Progenitor cell of endocrine pancreas (in vitro differentiated cells): ENCODE results near the gene COPS6. TPM values are rescaled to one million over a fixed set of nuclear protein-coding genes. Genes with fewer than 3 reads are reported as not detected.

Experiments
- DNase-seq: peaks from one replicate; pipeline ENCODE4 v3.0.0; 2021; ENCODE audit warnings: low spot score; ENCODE audit not compliant: unreplicated experiment
- H3K27ac Mint-ChIP-seq: 2 replicates; pipeline ENCODE4 v1.8.0; 2021; ENCODE audit warnings: mild to moderate bottlenecking, moderate library complexity, mixed read lengths
- H3K27me3 Mint-ChIP-seq: 2 replicates; pipeline ENCODE4 v1.8.0; 2021; ENCODE audit warnings: mixed read lengths
- H3K36me3 Mint-ChIP-seq: 2 replicates; pipeline ENCODE4 v1.8.0; 2022; ENCODE audit warnings: mixed read lengths; ENCODE audit not compliant: insufficient read depth
- H3K4me1 Mint-ChIP-seq: 2 replicates; pipeline ENCODE4 v1.8.0; 2021; ENCODE audit warnings: low read depth, mixed read lengths
- H3K4me3 Mint-ChIP-seq: 2 replicates; pipeline ENCODE4 v1.8.0; 2021; ENCODE audit warnings: low read depth, mild to moderate bottlenecking, moderate library complexity, mixed read lengths
- H3K9me3 Mint-ChIP-seq: 2 replicates; pipeline ENCODE4 v1.8.0; 2021; ENCODE audit warnings: low read depth, mixed read lengths
- total RNA-seq: library from RNA; stranded (reverse); gene quantifications from 2 replicates; pipeline ENCODE4 v1.2.1, GENCODE V29; 2021
- TF ChIP-seq, protein P1 (sequence below): fragments of 200-600 bp; sonication (generic); IDR thresholded peaks from one replicate; pipeline ENCODE4 v1.5.0; 2021; ENCODE audit warnings: antibody characterized with exemption, mild to moderate bottlenecking; ENCODE audit not compliant: unreplicated experiment

Gene COPS6
- total RNA-seq, 1 donor from 2014 or later: 113 TPM

DNA sequence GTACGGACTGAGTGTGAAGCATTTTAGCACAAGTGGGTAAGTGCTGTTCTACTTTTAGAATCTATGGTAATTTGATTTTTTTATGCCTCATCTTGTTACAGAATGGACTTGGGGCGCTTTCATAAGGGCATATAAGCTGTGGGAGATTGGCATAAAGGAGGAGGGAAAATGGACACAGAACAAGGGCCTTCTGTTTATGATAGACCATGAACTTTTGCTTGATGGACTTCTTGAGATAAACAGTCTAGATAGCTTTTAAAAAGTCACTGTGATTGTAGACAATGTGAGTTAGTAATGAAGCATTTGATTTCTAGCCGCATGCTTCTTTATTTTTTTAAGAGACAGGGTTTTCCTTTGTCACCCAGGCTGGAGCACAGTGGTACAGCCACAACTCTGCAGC, 37.2 kb upstream of the COPS6 start:
- Mint-ChIP-seq H3K4me1 (peaks cover 14% of the 10 kb centered on the region), H3K27ac (peak overlapping the region; percentile 65), H3K36me3 (no peaks in the 10 kb centered on the region), H3K4me3 (peak overlapping the region; percentile 20), H3K9me3 (no peaks in the 10 kb centered on the region), H3K27me3 (no peaks in the 10 kb centered on the region)
- TF ChIP-seq, protein P1, sequence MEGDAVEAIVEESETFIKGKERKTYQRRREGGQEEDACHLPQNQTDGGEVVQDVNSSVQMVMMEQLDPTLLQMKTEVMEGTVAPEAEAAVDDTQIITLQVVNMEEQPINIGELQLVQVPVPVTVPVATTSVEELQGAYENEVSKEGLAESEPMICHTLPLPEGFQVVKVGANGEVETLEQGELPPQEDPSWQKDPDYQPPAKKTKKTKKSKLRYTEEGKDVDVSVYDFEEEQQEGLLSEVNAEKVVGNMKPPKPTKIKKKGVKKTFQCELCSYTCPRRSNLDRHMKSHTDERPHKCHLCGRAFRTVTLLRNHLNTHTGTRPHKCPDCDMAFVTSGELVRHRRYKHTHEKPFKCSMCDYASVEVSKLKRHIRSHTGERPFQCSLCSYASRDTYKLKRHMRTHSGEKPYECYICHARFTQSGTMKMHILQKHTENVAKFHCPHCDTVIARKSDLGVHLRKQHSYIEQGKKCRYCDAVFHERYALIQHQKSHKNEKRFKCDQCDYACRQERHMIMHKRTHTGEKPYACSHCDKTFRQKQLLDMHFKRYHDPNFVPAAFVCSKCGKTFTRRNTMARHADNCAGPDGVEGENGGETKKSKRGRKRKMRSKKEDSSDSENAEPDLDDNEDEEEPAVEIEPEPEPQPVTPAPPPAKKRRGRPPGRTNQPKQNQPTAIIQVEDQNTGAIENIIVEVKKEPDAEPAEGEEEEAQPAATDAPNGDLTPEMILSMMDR: no peak
- no peak for DNase-seq

DNA sequence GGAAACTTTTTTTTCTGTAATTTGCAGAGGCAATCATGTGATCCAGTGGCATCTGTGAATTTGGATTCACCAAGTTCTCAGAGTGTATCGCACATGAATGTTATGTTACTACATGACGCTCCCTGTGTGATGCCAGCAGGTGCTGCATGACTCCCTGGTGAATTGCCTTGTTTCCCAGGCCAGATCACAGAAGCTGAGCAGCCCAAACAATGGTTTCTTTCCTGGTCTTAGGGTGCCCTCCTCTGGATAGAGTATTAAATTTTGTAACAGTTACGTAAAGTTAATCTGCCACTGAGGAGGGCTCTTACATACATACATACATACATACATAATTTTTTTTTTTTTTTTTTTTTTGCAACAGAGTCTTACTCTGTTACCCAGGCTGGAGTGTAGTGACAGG, 35.6 kb upstream of the COPS6 start:
- Mint-ChIP-seq H3K4me1 (peaks cover 14% of the 10 kb centered on the region), H3K27ac (no peak overlapping the region), H3K9me3 (no peaks in the 10 kb centered on the region), H3K27me3 (no peaks in the 10 kb centered on the region), H3K4me3 (no peak overlapping the region), H3K36me3 (peaks cover 6% of the 10 kb centered on the region)
- TF ChIP-seq, protein P1: peak; percentile 49
- no peak for DNase-seq

DNA sequence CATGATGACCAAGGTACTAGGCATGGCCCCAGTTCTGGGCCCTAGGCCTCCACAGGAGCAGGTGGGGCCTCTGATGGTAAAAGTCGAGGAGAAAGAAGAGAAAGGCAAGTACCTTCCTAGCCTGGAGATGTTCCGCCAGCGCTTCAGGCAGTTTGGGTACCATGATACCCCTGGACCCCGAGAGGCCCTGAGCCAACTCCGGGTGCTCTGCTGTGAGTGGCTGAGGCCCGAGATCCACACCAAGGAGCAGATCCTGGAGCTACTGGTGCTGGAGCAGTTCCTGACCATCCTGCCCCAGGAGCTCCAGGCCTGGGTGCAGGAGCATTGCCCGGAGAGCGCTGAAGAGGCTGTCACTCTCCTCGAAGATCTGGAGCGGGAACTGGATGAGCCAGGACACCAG, 31.8 kb upstream of the COPS6 start:
- TF ChIP-seq, protein P1: no peak
- H3K9me3 Mint-ChIP-seq: no peaks in the 10 kb centered on the region
- H3K4me1 Mint-ChIP-seq: peaks cover 1% of the 10 kb centered on the region
- no peak for DNase-seq
- H3K27ac Mint-ChIP-seq: no peak overlapping the region
- H3K27me3 Mint-ChIP-seq: no peaks in the 10 kb centered on the region
- no peak overlapping the region for H3K4me3 Mint-ChIP-seq
- H3K36me3 Mint-ChIP-seq: peaks cover 24% of the 10 kb centered on the region

DNA sequence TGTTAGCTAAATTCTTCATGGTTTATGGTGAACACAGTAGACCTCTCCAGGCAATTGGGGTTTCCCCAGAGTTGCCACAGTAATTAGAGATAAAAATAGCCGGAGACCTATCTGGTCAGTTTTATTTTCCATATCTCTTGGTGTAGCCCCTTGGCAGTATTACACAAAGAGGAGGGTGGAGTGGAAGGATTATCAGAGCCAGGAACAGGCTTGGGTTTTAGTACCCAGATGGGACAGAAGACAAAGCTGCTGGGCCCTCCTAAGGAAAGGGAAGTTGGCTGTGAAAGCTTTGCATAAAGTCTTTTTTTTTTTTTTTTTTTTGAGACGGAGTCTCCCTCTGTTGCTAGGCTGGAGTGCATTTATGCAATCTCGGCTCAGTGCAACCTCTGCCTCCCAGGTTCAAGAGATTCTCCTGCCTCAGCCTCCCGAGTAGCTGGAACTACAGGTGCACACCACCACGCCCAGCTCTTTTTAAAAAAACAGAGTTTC, 29.5 kb upstream of the COPS6 start:
- H3K4me1 Mint-ChIP-seq: no peaks in the 10 kb centered on the region
- no peak overlapping the region for H3K4me3 Mint-ChIP-seq
- TF ChIP-seq, protein P1: no peak
- peaks cover 37% of the 10 kb centered on the region for H3K36me3 Mint-ChIP-seq
- H3K27ac Mint-ChIP-seq: no peak overlapping the region
- no peaks in the 10 kb centered on the region for H3K27me3 Mint-ChIP-seq
- DNase-seq: no peak
- H3K9me3 Mint-ChIP-seq: peaks cover 6% of the 10 kb centered on the region

DNA sequence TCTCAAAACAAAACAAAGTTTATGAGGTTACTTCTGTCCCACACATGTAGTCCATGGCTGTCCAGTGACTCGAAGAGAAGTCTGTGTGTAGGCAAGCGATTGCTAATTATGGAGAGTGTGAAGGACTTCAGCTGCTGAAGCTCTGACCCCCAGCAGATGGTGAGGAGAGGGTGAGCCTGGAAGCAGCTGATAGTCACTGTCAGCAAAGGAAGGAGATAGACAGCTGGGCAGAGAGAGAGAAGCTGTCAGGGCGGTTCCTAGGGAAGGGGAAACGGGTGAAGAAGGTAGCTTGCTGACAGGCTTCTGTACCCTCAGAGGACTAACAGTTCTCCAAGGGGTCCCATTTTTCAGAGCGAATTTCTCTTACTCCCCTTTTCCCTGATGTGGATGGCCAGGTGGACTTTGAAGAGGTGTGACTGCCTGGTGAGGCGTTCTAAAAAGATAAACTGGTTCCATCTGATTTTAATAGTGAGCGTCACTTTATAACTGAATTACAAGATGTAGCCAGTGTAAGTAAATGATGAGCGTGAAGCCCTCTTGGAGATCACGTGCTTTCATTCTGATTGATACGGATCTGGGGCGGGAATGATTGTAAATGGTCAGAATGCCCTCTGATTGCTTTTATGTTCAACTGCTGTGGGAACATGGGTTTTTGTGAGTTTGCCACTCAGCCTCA, 27.1 kb upstream of the COPS6 start:
- no peak overlapping the region for H3K4me3 Mint-ChIP-seq
- TF ChIP-seq, protein P1: no peak
- H3K9me3 Mint-ChIP-seq: peaks cover 9% of the 10 kb centered on the region
- H3K4me1 Mint-ChIP-seq: peaks cover 2% of the 10 kb centered on the region
- DNase-seq: no peak
- H3K36me3 Mint-ChIP-seq: peaks cover 54% of the 10 kb centered on the region
- no peaks in the 10 kb centered on the region for H3K27me3 Mint-ChIP-seq
- no peak overlapping the region for H3K27ac Mint-ChIP-seq
